MM.1S (cell line): ENCODE data around the gene RFX2.

Source experiments
- EZH2 ChIP-seq: fragments of 300-600 bp; sonication (generic); optimal IDR thresholded peaks from 2 replicates; pipeline ENCODE3; 2017; ENCODE audit warnings: low read depth, mild to moderate bottlenecking, antibody characterized with exemption, low read length, mixed read lengths
- EZH2phosphoT487 ChIP-seq: fragments of 300-600 bp; sonication (generic); IDR thresholded peaks from 2 replicates; pipeline ENCODE4 v1.6.1; 2018; ENCODE audit warnings: antibody characterized with exemption, low read length
- TF ChIP-seq, protein P1 (sequence below): fragments of 300-600 bp; sonication (generic); IDR thresholded peaks from 2 replicates; pipeline ENCODE4 v1.5.1; 2016; ENCODE audit warnings: antibody characterized with exemption, low read length, mixed read lengths

DNA sequence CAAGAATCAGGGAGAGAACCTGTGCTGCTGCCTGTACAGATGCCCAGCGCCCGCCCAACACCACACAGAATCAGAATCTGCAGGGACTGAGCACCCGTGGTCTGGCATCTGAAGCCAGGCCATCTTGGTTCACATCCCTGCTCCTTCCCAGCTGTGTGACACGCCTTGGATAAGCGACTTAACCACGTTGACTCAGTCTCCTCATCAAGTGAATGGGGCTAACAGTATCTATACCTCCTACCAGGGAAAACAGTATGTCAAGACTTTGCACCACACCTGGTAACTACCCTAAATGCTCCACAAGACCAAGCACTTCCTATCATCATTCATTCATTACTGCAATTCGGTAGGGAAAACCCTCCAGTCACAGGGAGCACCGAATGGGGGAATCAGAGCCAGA, 133.5 kb downstream of the RFX2 start:
- TF ChIP-seq EZH2 = no peak
- TF ChIP-seq, protein P1, sequence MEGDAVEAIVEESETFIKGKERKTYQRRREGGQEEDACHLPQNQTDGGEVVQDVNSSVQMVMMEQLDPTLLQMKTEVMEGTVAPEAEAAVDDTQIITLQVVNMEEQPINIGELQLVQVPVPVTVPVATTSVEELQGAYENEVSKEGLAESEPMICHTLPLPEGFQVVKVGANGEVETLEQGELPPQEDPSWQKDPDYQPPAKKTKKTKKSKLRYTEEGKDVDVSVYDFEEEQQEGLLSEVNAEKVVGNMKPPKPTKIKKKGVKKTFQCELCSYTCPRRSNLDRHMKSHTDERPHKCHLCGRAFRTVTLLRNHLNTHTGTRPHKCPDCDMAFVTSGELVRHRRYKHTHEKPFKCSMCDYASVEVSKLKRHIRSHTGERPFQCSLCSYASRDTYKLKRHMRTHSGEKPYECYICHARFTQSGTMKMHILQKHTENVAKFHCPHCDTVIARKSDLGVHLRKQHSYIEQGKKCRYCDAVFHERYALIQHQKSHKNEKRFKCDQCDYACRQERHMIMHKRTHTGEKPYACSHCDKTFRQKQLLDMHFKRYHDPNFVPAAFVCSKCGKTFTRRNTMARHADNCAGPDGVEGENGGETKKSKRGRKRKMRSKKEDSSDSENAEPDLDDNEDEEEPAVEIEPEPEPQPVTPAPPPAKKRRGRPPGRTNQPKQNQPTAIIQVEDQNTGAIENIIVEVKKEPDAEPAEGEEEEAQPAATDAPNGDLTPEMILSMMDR = no peak
- no peak for TF ChIP-seq EZH2phosphoT487
